Measurements from ENCODE around the gene TEX22. TPM values are rescaled to one million over a fixed set of nuclear protein-coding genes. Genes with fewer than 3 reads are reported as not detected.

Gene TEX22
- total and polyA plus RNA-seq, 2 donors (not counting 1 experiment from before 2014, with no cell fraction given), result 1.7 to 7.0 TPM

DNA sequence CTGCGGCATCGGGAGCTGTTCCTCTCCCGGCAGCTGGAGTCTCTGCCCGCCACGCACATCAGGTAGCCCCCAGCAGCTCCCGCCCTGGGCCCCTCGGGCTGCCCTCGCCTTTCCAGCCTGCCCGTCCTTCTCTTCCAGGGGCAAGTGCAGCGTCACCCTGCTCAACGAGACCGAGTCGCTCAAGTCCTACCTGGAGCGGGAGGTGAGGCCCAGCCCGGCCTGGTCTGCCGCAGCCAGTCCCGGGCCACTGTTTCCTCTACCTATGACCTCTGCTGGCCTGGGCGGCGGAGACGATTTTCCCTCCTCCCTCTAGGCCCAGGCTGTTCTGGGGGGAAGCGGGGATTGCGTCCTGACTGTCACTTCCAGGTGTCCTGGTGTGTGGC is 51.8 kb downstream of the TEX22 start:
- WGBS (ENCODE audit: insufficient coverage), result 98% methylated on average over 17 of the region's 22 CpGs
- no peaks in the 10 kb centered on the region for H3K4me1 Mint-ChIP-seq
- Histone ChIP-seq H3K4me3 (ENCODE audit: control extremely low read depth in 1 of 5, extremely low read depth in 1 of 5, insufficient read depth in 1 of 5, low read depth in 2 of 5, low read length in 4 of 5) (no peak overlapping the region), H3K9ac (ENCODE audit: low read length) (no peak overlapping the region), H3K27ac (ENCODE audit: low read length in 2 of 2) (no peak overlapping the region), H3K79me2 (ENCODE audit: control insufficient read depth, insufficient read depth, low read length) (peaks cover 39% of the 10 kb centered on the region), H3K36me3 (replicated peaks in 1 of 2; ENCODE audit: control extremely low read depth in 1 of 2, control insufficient read depth in 1 of 2, extremely low read depth in 1 of 2, insufficient read depth in 2 of 2, low read length in 1 of 2) (peaks cover 0 to 26% of the 10 kb centered on the region in 2 experiments), H4K20me1 (ENCODE audit: control insufficient read depth, insufficient read depth, low read length, poor library complexity, severe bottlenecking) (peaks cover 41% of the 10 kb centered on the region), H2AFZ (ENCODE audit: insufficient read depth, low read depth, low read length, poor library complexity, severe bottlenecking) (no peak overlapping the region), H3K4me1 (ENCODE audit: control insufficient read depth in 2 of 2, insufficient read depth in 2 of 2, low read length in 2 of 2) (no peaks in the 10 kb centered on the region), H3K9me3 (ENCODE audit: control extremely low read depth in 1 of 3, control insufficient read depth in 2 of 3, insufficient read depth in 1 of 3, low read length in 2 of 3) (no peaks in the 10 kb centered on the region), H3K4me2 (replicated peaks; ENCODE audit: low read depth, low read length, poor library complexity, severe bottlenecking) (no peak overlapping the region), H3K27me3 (replicated peaks in 1 of 4; ENCODE audit: control extremely low read depth in 1 of 4, control insufficient read depth in 3 of 4, insufficient read depth in 4 of 4, low read length in 3 of 4) (no peaks in the 10 kb centered on the region)
- CTCF ChIA-PET, result interaction anchor here (2.4 kb wide), 1 partner anchor 39 kb away, joined by 9 read pairs; no protein-coding TSS in a partner anchor
- no peaks in the 10 kb centered on the region for H3K9me3 Mint-ChIP-seq (ENCODE audit: insufficient read depth)
- POLR2A ChIA-PET, result no interaction called here
- H3K27ac Mint-ChIP-seq, result no peak overlapping the region
- TF ChIP-seq EZH2 (IDR thresholded peaks at IDR 0.05; ENCODE audit: borderline replicate concordance, insufficient read depth, low read depth, low read length, poor library complexity, severe bottlenecking), result no peak
- TF ChIP-seq, protein P1, sequence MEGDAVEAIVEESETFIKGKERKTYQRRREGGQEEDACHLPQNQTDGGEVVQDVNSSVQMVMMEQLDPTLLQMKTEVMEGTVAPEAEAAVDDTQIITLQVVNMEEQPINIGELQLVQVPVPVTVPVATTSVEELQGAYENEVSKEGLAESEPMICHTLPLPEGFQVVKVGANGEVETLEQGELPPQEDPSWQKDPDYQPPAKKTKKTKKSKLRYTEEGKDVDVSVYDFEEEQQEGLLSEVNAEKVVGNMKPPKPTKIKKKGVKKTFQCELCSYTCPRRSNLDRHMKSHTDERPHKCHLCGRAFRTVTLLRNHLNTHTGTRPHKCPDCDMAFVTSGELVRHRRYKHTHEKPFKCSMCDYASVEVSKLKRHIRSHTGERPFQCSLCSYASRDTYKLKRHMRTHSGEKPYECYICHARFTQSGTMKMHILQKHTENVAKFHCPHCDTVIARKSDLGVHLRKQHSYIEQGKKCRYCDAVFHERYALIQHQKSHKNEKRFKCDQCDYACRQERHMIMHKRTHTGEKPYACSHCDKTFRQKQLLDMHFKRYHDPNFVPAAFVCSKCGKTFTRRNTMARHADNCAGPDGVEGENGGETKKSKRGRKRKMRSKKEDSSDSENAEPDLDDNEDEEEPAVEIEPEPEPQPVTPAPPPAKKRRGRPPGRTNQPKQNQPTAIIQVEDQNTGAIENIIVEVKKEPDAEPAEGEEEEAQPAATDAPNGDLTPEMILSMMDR (IDR thresholded peaks at IDR 0.05), result no peak
- no peak overlapping the region for H3K4me3 Mint-ChIP-seq
- intact Hi-C loops (cut with micrococcal nuclease), result no loop called here
- no peak for ATAC-seq (ENCODE audit: low read depth)
- DNase-seq, result no peak
- H3K27me3 Mint-ChIP-seq, result no peaks in the 10 kb centered on the region

DNA sequence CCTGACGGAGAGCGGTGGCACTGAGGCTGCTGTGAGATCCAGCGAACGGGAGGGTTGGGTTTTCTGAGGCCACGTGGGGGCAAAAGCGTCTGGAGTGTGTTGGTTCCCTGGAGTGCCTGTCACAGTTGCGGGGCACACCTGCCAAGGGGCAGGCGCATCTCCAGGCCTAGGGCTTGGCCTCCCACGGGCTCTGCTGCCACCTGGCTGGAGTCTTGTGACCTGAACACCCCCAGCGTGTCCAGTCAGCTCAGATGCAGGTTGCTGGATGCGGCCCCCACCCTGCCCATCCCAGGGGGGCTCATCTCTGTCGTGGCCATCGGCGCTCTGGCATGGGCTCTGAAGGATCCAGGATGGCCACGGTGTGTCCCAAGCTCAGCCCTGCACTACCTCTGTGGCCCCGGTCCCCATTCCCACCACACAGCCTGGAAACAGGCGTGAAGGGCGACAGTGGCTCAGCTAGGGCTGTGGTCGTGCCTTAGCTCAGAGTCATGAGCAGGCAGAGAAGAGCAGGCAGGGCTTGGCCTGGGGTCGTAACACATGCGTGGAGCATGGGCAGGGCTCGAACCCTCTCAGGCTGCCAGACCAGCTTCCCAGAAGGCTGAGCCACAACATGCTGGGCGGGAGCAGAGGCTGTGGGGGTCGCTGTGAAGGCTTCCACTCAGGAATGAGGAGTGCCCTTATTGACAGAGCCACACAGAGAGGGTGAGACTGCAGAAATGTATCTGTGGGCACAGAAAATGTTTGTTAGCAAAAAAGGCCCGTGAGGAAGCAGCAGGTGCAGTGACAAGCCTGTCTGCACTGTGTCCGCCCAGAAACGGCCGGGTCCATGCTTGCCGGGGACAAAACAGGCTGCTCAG is 52.8 kb downstream of the TEX22 start:
- H3K4me3 ChIP-seq (ENCODE audit: control extremely low read depth in 1 of 5, extremely low read depth in 1 of 5, insufficient read depth in 1 of 5, low read depth in 2 of 5, low read length in 4 of 5), result no peak overlapping the region
- H3K9me3 Mint-ChIP-seq (ENCODE audit: insufficient read depth), result no peaks in the 10 kb centered on the region
- no peaks in the 10 kb centered on the region for H3K4me1 ChIP-seq (ENCODE audit: control insufficient read depth in 2 of 2, insufficient read depth in 2 of 2, low read length in 2 of 2)
- no peak overlapping the region for H2AFZ ChIP-seq (ENCODE audit: insufficient read depth, low read depth, low read length, poor library complexity, severe bottlenecking)
- intact Hi-C loops (cut with micrococcal nuclease), result no loop called here
- no peak overlapping the region for H3K27ac ChIP-seq (ENCODE audit: low read length in 2 of 2)
- H4K20me1 ChIP-seq (ENCODE audit: control insufficient read depth, insufficient read depth, low read length, poor library complexity, severe bottlenecking), result peaks cover 38% of the 10 kb centered on the region
- no peak for ATAC-seq (ENCODE audit: low read depth)
- peaks cover 0 to 30% of the 10 kb centered on the region in 2 experiments for H3K36me3 ChIP-seq (replicated peaks in 1 of 2; ENCODE audit: control extremely low read depth in 1 of 2, control insufficient read depth in 1 of 2, extremely low read depth in 1 of 2, insufficient read depth in 2 of 2, low read length in 1 of 2)
- H3K27me3 ChIP-seq (replicated peaks in 1 of 4; ENCODE audit: control extremely low read depth in 1 of 4, control insufficient read depth in 3 of 4, insufficient read depth in 4 of 4, low read length in 3 of 4), result no peaks in the 10 kb centered on the region
- peaks cover 29% of the 10 kb centered on the region for H3K79me2 ChIP-seq (ENCODE audit: control insufficient read depth, insufficient read depth, low read length)
- 96% methylated on average over 28 of the region's 29 CpGs for WGBS (ENCODE audit: insufficient coverage)
- no peaks in the 10 kb centered on the region for H3K9me3 ChIP-seq (ENCODE audit: control extremely low read depth in 1 of 3, control insufficient read depth in 2 of 3, insufficient read depth in 1 of 3, low read length in 2 of 3)
- H3K4me1 Mint-ChIP-seq, result no peaks in the 10 kb centered on the region
- no peaks in the 10 kb centered on the region for H3K27me3 Mint-ChIP-seq
- TF ChIP-seq EZH2 (IDR thresholded peaks at IDR 0.05; ENCODE audit: borderline replicate concordance, insufficient read depth, low read depth, low read length, poor library complexity, severe bottlenecking), result no peak
- TF ChIP-seq, protein P1 (IDR thresholded peaks at IDR 0.05), result no peak
- ChIA-PET POLR2A (no interaction called here), CTCF (interaction anchor here (0.6 to 2.4 kb wide), 2 partner anchors 38 to 79 kb away, joined by 3 to 9 read pairs; no protein-coding TSS in a partner anchor)
- no peak overlapping the region for H3K9ac ChIP-seq (ENCODE audit: low read length)
- H3K27ac Mint-ChIP-seq, result no peak overlapping the region
- no peak overlapping the region for H3K4me3 Mint-ChIP-seq
- no peak for DNase-seq
- H3K4me2 ChIP-seq (replicated peaks; ENCODE audit: low read depth, low read length, poor library complexity, severe bottlenecking), result no peak overlapping the region
